Suppressor macrophage treated with lipopolysaccharide for 4 hours (primary cell): ENCODE data around the gene ALPK3.
"Not testable (repeated sequence)": the region's sequence is repeated elsewhere in the genome, so short reads cannot be mapped to it uniquely, and the experiment has no call there.

Experiments used
- DNase-seq: peaks from one replicate; pipeline ENCODE4 v3.0.0-alpha.2; 2020

Gene ALPK3

DNA sequence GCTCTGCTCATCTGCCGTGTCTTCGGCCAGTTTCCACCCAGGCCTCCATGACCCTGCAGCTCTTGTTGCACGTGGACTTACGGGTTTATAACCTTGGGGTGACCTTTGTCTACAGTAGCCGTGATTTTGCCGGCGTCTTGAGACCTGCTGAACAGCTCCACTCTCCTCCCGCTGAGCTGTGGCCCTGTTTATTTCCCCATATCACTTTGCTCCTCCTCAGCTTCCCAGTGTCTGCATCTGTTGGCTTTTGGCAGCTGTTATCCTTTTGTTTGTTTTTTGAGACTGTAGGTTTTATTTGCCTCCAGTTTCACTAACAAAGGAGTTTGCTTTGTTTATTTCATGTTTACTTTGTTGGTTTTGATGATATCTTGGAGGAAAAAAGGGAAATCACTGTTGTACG, 38.0 kb downstream of the ALPK3 start:
- DNase-seq, result no peak

DNA sequence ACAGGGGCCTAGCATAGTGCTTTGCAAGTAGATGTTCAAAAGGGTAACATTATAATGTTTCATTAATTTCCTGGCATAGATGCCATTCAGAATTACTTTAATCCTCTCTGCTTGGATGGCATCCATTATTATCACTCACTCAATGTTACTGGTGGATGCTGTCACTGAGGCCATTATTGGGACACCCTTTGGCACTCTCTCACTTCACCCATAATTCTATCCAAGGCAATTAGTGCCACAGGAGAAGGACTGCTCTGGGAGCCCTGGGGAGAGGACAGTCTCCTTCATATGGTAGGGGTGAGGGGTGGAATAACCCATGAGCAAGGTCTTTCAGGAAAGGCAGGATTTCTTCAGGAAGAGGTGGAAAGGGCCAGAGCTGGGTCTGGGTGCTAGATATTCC, 38.6 kb downstream of the ALPK3 start:
- no peak for DNase-seq

DNA sequence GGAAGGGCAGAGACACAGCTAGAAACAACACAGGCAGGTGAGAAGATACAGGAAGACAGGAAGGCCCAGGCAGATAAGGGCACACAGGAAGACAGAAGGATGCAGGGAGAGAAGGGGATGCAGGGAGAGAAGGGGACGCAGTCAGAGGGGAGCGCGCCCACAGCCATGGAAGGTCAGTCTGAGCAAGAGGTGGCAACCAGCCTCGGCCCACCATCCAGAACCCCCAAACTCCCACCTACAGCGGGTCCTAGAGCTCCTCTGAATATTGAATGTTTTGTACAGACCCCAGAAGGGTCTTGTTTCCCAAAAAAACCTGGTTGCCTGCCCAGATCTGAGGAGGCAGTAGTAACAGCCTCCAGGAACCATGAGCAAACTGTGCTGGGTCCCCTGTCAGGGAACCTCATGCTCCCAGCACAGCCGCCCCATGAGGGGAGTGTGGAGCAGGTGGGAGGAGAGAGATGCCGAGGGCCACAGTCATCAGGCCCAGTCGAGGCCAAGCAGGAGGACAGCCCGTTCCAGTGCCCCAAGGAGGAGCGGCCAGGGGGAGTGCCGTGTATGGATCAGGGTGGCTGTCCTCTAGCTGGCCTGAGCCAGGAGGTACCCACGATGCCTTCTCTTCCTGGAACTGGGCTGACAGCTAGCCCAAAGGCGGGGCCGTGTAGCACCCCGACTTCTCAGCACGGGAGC, 39.7 kb downstream of the ALPK3 start:
- DNase-seq, result no peak

DNA sequence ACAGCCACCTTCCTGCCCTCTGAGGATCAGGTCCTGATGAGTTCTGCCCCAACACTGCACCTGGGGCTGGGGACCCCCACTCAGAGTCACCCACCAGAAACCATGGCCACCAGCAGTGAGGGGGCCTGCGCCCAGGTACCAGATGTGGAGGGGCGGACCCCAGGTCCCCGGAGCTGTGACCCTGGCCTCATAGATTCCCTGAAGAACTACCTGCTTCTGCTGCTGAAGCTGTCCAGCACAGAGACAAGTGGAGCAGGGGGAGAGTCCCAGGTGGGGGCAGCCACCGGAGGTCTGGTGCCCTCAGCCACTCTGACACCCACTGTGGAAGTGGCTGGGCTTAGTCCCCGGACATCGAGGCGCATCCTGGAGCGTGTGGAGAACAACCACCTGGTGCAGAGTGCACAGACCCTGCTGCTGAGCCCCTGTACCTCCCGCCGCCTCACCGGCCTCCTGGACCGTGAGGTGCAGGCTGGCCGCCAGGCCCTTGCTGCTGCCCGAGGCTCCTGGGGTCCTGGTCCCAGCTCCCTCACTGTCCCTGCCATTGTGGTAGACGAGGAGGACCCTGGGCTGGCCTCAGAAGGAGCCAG, 40.4 kb downstream of the ALPK3 start:
- DNase-seq, result no peak

DNA sequence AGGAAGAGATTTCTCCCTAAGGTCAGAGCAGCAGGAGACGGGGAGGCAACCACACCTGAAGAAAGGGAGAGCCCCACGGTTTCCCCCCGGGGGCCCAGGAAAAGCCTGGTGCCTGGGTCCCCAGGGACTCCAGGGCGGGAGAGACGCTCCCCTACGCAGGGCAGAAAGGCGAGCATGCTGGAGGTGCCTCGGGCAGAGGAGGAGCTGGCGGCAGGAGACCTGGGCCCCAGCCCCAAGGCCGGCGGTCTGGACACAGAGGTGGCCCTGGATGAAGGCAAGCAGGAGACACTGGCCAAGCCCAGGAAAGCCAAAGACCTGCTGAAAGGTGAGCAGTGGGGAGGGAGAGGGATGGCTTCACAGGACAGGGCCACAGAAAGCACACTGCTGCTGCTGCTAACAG, 41.1 kb downstream of the ALPK3 start:
- DNase-seq, result no peak

DNA sequence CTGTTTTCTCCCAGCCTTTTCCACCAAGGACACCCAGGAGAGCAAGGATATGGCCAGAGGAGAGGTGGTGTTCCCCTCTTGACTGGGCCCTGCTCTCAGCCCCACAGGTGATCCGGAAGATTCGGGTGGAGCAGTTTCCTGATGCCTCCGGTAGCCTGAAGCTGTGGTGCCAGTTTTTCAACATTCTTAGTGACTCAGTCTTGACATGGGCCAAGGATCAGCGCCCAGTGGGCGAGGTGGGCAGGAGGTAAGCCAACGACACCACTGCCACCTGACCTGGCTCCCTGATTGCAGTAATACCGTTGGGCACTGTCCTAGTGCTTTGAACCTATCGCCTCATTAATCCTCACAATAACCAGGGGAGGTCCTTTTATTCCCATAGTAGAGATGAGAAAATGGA, 42.0 kb downstream of the ALPK3 start:
- DNase-seq, result no peak

DNA sequence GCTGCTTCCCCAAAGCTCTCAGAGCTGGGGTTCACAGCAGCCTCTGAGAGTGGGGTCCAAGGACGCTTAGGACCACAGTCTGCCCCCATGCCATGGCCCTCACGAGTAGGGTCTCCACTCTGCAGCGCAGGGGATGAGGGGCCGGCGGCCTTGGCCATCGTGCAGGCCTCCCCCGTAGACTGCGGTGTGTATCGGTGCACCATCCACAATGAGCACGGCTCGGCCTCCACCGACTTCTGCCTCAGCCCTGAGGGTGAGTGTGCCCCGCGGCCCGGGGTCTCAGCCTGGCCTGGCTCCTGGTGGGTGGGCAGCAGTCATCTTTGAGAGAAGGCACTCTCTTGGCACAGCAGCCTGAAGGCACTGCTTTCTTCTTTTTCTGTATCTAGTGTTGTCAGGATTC, 42.5 kb downstream of the ALPK3 start:
- no peak for DNase-seq

DNA sequence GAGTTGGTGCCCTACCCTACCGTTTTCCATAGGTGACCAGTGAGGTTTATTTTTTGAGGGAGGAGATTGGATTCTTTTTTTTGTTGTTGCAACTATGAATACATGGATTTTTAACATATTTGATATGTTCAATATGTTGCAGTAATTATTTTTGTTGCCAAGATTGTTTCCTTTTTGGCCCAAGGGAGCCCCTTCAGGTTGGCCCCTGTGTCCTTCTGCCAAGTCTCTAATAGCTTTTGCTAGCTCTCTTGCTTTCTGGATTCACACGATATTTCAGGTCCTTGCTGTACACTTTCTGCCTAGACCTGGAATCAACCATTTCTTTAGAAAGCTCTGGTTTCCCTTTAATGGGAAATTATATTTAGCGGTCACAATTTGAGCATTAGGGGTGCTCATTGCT, 44.6 kb downstream of the ALPK3 start:
- DNase-seq, result no peak

DNA sequence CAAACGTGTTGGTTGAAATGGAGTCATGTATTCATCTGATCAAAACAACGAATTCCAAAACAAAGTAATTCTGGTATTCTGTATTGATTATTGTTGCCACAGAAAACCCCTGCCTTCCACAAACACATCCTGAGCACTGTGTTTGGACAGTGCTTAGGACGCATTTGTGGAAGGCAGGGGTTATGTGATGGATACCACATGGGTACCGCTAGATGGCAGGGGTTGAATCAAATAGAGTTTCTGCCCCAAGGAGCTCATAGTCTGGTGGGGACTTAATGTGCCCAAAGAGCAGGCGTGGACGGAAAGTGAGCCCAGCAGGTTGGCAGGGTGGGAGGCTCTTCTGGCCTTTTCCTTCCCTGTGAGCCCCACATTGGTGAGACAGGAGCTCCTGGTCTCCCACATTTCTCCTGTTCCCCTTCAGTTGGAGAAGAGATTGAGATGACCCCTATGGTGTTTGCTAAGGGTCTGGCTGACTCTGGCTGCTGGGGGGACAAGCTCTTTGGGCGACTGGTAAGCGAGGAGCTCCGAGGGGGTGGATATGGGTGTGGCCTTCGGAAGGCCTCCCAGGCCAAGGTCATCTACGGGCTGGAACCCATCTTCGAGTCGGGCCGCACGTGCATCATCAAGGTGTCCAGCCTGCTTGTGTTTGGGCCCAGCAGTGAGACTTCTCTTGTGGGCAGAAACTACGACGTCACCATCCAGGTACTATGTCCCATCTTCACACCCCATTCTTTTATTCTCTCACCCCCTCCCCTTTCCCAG, 45.2 kb downstream of the ALPK3 start:
- DNase-seq, result no peak

DNA sequence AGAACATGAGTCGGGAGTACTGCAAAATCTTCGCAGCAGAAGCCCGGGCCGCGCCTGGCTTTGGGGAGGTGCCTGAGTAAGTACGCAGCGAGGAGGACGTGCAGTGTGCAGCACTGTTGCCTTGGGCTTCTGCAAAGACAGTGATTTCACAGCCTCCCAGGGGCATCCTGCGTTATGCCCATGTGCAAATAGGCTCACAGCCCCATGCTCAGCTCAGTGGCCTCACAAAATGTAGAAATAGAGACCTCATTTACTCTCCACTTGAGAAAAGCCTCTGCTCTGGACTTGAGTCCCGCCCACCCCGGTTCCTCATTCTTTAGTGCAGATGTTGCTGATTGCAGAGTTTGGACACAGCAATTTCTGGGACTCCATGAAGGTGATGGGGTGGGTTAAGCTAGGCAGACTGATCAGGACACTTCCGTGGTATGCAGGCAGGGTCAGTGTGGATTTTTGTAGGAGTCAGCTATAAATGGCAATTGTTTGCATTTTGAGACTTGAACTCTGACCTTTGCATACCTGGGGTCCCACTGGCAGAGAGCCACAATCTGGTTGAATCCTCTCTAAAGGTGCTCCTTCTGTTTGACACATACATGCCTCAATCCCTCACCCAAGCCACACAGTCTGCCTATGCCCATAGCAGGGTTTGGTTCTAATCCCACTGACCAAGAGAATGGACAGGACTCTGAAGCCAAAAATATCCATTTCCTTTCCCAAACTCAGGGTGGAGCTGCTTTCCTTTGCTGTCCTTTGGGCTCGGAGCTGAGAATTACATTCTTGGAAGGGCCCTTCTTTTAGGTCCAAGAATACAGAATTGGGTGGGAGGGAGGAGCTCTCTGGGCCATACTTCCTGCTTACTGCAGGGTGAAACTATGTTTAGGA, 46.6 kb downstream of the ALPK3 start:
- DNase-seq, result peak; percentile 38

DNA sequence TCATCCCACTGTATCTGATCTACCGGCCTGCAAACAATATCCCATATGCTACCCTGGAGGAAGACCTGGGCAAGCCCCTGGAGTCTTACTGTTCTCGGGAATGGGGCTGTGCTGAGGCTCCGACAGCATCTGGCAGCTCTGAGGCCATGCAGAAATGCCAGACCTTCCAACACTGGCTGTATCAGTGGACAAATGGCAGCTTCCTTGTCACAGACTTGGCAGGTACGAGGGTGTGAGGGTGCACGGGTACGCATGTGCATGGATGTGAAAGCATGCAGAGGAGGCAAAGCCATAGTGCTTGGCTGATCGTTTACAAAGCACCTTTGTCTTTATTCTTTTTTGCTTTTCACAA, 47.3 kb downstream of the ALPK3 start:
- no peak for DNase-seq

DNA sequence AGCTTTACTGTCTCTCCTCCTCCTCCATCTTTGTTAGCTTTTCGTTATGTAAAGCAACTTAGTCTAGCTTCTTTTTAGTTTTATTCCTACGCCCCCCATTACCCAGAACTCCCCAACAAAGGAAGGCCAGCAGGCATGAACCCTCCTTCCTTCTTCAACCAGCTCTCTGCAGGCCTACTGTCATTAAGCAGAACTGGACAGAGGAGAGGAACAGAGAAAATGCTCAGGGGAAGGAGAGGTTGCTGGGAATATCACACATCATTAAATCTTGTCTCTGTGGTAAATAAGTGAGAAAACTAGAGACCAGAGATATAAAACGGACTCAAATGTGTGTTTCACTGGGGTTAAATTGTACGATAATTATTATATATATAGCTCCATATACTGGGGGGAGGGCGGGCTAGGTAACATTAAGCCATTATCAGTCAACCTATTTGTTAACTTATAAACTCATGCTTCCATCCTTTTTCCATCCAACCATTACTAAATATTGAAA, 48.0 kb downstream of the ALPK3 start:
- no peak for DNase-seq

DNA sequence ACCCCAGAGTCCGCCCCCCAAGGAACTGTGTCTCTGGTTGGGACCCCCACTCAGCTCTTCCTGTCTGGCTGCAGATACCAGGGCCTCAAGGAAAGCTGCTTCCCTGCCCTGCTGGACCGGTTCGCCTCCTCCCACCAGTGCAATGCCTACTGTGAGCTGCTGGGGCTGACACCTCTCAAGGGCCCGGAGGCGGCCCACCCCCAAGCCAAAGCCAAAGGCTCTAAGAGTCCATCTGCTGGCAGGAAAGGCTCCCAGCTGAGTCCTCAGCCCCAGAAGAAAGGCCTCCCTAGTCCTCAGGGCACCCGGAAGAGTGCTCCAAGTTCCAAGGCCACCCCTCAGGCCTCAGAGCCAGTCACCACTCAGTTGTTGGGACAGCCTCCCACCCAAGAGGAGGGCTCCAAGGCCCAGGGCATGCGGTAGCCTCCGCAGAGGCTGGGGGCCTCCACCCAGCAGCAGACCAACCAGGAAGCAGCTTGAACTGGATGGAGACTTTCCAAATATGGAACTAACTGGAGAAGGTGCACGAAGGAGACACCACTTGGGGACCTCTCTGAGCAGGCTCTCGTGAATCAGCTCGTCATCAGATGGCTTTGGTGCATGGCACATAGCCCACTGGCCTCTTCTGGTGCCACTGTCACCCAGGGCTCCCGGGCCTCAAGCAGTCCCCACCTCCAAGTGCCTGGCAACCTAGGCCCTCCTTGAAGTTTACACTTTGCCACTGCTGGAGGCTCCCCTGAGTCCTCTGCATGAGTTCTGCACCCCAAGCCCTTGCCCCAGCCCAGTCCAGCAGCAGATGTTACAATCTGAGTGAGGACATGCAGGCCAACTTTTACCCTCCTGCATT, 51.1 kb downstream of the ALPK3 start:
- no peak for DNase-seq

DNA sequence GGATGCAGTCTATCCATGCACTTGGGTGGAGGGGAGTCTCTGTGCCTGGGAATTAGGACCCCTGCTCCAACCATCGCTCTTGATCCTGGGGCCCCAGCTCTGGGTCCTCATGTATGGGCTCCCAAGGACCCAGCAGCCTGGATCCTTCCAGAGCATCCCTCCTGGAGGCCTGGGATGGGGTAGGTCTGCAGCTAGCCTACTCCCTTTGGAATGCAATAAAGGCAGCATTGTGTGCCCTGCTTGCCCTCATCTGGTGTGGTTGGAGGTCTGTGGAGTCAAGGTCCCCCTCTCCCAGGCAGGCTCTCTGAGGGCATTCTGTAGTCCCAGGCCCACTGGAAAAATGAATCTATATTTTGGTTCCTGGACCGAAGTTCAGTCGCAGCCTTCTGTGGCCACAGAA, 52.4 kb downstream of the ALPK3 start:
- DNase-seq, result no peak

DNA sequence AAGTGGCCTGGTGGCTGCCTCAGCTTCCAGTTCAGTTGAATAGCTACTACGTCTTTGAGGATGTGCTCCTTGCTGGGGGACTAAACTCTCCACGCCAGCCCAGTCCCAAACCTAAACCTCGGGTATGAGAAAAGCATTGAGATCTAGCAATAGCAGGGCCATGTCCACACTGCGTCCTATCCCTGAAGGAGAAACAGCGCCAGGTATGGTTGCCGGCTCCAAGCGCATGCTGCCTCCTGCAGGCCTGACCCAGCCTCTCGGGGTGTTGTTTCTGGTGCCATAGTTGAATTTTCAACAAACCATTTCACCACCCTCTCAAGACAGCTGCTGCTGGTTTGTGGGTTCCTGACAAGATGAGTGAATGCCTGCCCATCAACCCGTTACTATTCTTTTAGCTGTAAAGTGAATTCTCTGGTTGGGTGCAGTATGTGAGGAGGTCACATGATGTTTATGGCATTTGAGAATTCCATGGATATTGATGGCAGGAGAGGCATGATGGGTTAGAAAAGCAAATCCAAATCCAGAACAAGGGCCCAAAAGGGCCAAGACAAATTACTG, 54.4 kb downstream of the ALPK3 start:
- no peak for DNase-seq

DNA sequence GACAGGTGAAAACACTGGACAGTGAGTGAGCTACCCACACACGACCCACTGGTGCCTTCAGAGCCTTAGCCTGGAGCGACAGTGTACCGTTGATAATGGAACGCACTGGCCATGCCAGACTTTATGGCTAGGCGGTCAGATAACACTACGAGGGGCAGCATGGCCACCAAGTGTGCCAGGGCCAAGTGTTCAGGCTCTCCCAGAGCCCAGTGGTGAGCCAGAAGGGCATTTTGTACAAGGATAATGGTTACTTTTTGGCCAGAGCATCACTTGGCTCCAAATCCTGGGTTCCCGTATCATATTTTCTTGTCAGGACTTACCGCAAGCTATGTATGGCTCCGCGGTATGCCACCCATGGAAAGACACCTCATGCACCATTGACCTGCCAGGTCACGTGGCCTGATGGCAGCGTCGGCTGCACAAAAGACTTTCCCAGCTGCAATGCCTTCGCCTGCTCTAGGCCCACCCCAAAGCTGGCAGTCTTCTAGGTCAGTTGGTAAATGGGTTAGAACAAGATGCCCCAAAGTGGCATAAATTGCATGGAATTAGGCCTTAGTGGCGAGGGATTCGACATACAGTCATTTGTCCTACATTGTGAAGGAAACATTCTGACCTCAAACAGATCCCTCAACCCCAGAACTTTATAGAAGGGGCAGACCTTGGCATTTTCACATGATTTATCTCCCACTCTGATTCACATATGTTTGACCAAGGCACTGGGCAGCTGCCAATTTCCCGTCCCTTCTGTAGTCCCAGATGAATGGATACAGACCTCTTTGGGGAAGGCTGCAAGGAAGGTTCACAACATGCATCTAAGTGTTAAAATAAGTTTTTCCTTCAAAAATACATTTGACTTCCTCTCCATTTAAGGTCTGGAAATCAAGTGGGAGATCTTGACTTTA, 55.1 kb downstream of the ALPK3 start:
- DNase-seq, result no peak

DNA sequence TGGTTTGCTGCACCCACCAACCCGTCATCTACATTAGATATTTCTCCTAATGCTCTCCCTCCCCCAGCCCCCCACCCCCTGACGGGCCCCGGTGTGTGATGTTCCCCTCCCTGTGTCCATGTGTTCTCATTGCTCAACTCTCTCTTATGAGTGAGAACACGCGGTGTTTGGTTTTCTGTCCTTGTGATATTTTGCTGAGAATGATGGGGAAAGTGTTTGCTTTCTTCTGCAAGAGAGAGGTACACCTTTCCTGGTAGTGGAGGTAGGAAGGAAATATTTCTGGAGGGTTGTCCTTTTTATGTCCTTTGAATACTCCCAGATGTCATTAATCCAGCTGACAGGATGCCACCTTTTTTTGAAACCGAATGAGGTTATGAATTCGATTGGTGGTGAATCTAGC, 56.8 kb downstream of the ALPK3 start:
- no peak for DNase-seq

DNA sequence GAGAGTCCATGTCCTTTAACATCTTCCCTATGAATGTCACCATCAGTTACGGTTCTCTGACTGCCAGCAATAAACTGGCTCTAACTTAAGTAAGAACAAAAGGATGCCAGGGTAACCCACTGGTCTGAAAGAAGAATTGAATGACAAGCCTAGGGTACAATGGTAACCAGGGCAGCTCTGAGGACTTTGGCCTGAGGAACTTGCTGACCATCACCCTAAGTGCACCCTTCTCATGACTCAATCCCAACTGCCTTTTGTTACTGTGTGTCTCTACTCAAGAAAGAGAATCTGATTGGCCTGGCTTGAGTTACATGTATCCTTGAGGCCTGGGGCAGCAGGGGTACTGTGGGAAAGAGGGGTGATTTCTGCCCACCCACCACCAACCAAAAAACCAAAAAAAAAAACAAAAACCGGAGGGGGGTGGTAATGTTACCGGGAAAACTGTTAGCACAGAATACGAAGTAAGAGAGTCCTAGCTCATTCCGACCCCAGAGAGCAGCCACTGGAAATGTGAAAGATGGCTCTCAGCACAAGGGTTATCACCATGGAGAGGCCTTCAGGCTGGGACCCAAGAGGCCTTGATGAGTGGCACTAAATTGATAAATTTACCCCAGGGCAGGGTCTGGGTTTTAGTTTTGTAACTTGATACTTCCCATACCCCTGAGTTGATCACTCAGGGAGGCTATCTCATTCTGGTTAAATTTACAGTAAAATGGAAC, 58.0 kb downstream of the ALPK3 start:
- DNase-seq, result no peak

DNA sequence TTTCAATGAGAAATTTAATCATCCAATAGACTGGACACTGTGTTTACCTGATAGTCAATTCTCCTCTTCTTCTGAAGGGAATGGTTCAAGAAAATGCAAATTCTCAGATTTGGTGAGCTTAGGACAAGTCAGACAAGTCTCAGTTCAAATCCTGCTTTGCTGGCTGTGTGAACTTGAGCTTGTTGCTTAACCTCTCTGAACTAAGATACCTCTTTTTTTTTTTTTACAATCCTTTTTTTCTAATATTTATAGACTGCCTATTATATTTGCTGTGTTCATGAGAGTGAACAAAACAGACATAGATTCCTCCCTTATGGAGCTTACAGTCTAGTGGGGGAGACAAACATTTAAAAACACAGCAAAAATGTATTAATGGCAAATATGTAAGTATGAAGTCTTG, 59.1 kb downstream of the ALPK3 start:
- no peak for DNase-seq

DNA sequence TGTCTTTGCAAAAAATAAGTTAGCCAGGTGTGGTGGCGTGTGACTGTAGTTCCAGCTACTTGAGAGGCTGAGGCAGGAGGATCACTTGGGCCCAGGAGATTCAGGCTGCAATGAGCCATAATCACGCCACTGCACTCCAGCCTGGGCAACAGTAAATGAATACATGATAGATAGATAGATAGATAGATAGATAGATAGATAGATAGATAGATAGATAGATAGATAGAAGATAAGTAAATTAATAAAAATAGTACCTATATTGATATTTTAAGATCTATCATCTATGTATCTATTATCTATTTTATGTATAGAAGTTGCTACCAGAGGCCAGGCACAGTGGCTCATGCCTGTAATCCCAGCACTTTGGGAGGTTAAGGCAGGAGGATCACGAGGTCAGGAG, 60.5 kb downstream of the ALPK3 start:
- not testable (repeated sequence) for DNase-seq
